ENCODE results near the gene CIAO1.

- no peak for TF ChIP-seq SUZ12 (IDR thresholded peaks at IDR 0.05)
- TF ChIP-seq HDGF (IDR thresholded peaks at IDR 0.05; ENCODE audit: borderline replicate concordance), result no peak
- TF ChIP-seq BHLHE40 (IDR thresholded peaks at IDR 0.05; ENCODE audit: borderline replicate concordance), result no peak
- no peak for TF ChIP-seq ELF4 (IDR thresholded peaks at IDR 0.05)
- TF ChIP-seq TARDBP (IDR thresholded peaks at IDR 0.05), result no peak
- TF ChIP-seq L3MBTL2 (conservative IDR thresholded peaks at IDR 0.05), result no peak
- TF ChIP-seq FOXM1 (IDR thresholded peaks at IDR 0.05; ENCODE audit: borderline replicate concordance), result no peak
- TF ChIP-seq ZNF384 (IDR thresholded peaks at IDR 0.05), result no peak
- TF ChIP-seq ARNT (IDR thresholded peaks at IDR 0.05), result no peak
- TF ChIP-seq SP1 (IDR thresholded peaks at IDR 0.05), result no peak
Observed at GRCh38 chr2:96304606-96305005, 38.6 kb downstream of the CIAO1 start.

All from HEK293T (cell line).